PC-3 (cell line): ENCODE measurements around the gene OR7G1.

Experiments used
- EZH2phosphoT487 ChIP-seq: fragments of 300-600 bp; sonication (generic); IDR thresholded peaks from 2 replicates; pipeline ENCODE4 v1.6.1; 2018; ENCODE audit warnings: mild to moderate bottlenecking, antibody characterized with exemption, low read length, borderline replicate concordance
- TF ChIP-seq, protein P1 (sequence below): fragments of 300-600 bp; sonication (generic); conservative IDR thresholded peaks from 2 replicates; pipeline ENCODE4 v1.5.1; 2017; ENCODE audit warnings: antibody characterized with exemption, low read depth, mild to moderate bottlenecking, low read length

DNA sequence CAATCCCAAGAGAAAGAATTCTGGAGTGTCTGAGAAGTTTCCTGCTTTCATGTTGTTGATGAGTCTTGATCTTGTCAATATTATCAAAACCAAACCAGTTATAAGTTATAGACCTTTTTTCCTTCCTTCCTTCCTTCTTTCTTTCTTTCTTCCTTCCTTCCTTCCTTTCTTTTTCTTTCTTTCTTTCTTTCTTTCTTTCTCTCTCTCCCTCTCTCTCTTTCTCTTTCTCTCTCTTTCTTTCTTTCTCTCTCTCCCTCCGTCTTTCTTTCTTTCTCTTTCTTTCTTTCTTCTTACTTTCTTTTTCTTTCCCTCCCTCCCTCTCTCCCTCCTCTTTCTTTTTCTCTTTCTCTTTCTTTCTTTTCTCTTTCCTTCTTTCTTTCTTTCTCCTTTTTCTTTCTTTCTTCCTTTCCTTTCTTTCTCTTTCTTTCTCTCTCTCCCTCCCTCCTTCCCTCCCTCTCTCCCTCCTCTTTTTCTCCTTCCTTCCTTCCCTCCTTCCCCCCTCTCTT, 11.4 kb upstream of the OR7G1 start, which contains the start of gene OR7G3:
- TF ChIP-seq, protein P1, sequence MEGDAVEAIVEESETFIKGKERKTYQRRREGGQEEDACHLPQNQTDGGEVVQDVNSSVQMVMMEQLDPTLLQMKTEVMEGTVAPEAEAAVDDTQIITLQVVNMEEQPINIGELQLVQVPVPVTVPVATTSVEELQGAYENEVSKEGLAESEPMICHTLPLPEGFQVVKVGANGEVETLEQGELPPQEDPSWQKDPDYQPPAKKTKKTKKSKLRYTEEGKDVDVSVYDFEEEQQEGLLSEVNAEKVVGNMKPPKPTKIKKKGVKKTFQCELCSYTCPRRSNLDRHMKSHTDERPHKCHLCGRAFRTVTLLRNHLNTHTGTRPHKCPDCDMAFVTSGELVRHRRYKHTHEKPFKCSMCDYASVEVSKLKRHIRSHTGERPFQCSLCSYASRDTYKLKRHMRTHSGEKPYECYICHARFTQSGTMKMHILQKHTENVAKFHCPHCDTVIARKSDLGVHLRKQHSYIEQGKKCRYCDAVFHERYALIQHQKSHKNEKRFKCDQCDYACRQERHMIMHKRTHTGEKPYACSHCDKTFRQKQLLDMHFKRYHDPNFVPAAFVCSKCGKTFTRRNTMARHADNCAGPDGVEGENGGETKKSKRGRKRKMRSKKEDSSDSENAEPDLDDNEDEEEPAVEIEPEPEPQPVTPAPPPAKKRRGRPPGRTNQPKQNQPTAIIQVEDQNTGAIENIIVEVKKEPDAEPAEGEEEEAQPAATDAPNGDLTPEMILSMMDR, result no peak
- TF ChIP-seq EZH2phosphoT487, result no peak
